Measurements from ENCODE around the gene HSPB2. TPM values are rescaled to one million over a fixed set of nuclear protein-coding genes. Genes with fewer than 3 reads are reported as not detected.

Gene HSPB2
- total and polyA plus RNA-seq, 10 of the 15 experiments (the other 5 are each of a cell fraction or from before 2014, with no cell fraction given), result not detected

DNA sequence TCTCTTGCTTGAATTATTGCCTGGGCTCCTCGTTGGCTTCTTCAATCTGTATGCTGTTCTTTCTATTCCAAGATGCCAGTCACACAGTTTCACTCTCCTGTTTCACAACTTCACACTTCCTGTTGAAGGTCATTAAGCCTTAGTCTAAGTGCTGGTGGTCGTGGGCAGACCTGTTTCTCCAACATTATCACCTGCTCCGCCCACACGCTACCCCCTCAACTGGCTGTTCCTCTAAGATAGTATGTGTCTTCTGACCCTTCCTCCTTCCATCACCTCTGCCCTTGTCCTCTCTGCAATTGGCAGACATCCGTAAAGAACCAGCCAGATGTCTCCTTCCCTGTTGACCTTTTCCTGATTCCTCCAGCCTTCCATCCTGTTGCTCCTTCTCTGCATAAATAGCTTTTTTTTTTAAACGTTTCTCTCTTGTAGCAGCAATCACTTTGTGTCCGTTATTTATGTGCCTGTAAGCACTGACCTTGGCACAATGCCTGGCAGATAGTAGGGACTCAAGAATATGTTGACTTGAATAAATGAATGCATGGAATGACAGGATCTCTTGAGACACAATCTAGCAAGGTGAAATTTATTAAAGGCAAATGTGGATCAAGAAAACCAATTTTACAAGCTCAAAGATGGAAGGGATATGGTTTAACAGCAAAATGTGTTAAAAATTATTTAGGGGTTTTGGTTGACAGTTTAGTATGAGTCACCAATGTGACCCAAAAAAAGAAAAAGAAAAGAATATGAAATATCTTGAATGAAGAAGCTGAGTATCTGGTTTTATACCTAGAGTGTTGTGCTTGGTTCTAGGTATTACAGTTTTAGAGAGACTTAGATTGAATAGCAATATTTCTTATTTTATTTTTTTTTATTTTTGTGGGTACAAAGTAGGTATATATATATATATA is 37.2 kb downstream of the HSPB2 start:
- no TSS peak for BruUV-seq (replicated peaks)
- ChIA-PET CTCF (interaction anchor here (0.9 kb wide), 1 partner anchor 68 kb away, joined by 3 read pairs; no protein-coding TSS in a partner anchor), SMC1A (ENCODE audit: uncharacterized antibody, unreplicated experiment) (interaction anchor here (0.9 to 1.5 kb wide), 2 partner anchors 14 to 22 kb away, joined by 3 to 4 read pairs; no protein-coding TSS in a partner anchor), RAD21 (ENCODE audit: unreplicated experiment) (no interaction called here), POLR2A (interaction anchor here (0.9 to 1.1 kb wide), 2 partner anchors 18 to 21 kb away, joined by 3 to 6 read pairs; no protein-coding TSS in a partner anchor)
- Histone ChIP-seq H3K4me2 (ENCODE audit: control insufficient read depth, insufficient read depth) (no peak overlapping the region), H3K36me3 (ENCODE audit: control insufficient read depth in 2 of 2, insufficient read depth in 2 of 2, low read length in 1 of 2) (no peaks in the 10 kb centered on the region), H3K27ac (ENCODE audit: control insufficient read depth, insufficient read depth) (no peak overlapping the region), H3K27me3 (replicated peaks in 1 of 2; ENCODE audit: control insufficient read depth in 2 of 2, insufficient read depth in 2 of 2, low read length in 1 of 2) (no peaks in the 10 kb centered on the region), H4K20me1 (ENCODE audit: control insufficient read depth, insufficient read depth) (no peaks in the 10 kb centered on the region), H3K79me2 (ENCODE audit: control insufficient read depth, insufficient read depth, low read length) (no peaks in the 10 kb centered on the region), H2AFZ (ENCODE audit: control insufficient read depth, low read depth, low read length) (no peak overlapping the region), H3K9me3 (replicated peaks; ENCODE audit: control insufficient read depth, insufficient read depth, low read length) (peaks cover 2% of the 10 kb centered on the region; the same call in 1 of the 3 replicates), H3K4me3 (no peak overlapping the region), H3K9ac (ENCODE audit: control insufficient read depth, insufficient read depth, low read length) (no peak overlapping the region), H3K4me1 (ENCODE audit: control insufficient read depth, insufficient read depth, low read length) (peaks cover 10% of the 10 kb centered on the region)
- intact Hi-C loops (cut with micrococcal nuclease; ENCODE audit: unreplicated experiment), result no loop called here
- WGBS (ENCODE audit: insufficient coverage, insufficient replicate concordance, low lambda C conversion rate, missing lambda C conversion rate), result 34% methylated on average over 7 of the region's 7 CpGs
- TF ChIP-seq GABPA (IDR thresholded peaks at IDR 0.05; ENCODE audit: low read depth) (no peak), NFYA (IDR thresholded peaks at IDR 0.05; ENCODE audit: borderline replicate concordance, low read depth, low read length) (no peak), RELA (IDR thresholded peaks at IDR 0.05; ENCODE audit: borderline replicate concordance, partially characterized antibody) (no peak), IKZF1 (conservative IDR thresholded peaks at IDR 0.05) (no peak), ZNF274 (IDR thresholded peaks at IDR 0.05; ENCODE audit: insufficient read depth, insufficient read length) (no peak), JUNB (IDR thresholded peaks at IDR 0.05) (no peak), SREBF2 (IDR thresholded peaks at IDR 0.05; ENCODE audit: low read length) (no peak), ETV6 (conservative IDR thresholded peaks at IDR 0.05 in 1 of 2, IDR thresholded peaks at IDR 0.05 in 1 of 2; ENCODE audit: borderline replicate concordance in 1 of 2, low read depth in 1 of 2) (no peak), MEF2B (IDR thresholded peaks at IDR 0.05; ENCODE audit: partially characterized antibody, poor library complexity, severe bottlenecking) (no peak), HDAC2 (IDR thresholded peaks at IDR 0.05) (no peak), SMAD5 (IDR thresholded peaks at IDR 0.05; ENCODE audit: low read depth) (no peak), SMC3 (IDR thresholded peaks at IDR 0.05; ENCODE audit: borderline replicate concordance, low read length) (no peak), MYB (IDR thresholded peaks at IDR 0.05; ENCODE audit: borderline replicate concordance, low read depth, low read length) (no peak), BMI1 (IDR thresholded peaks at IDR 0.05; ENCODE audit: borderline replicate concordance) (no peak), CREM (IDR thresholded peaks at IDR 0.05; ENCODE audit: low read depth) (no peak), ZNF622 (IDR thresholded peaks at IDR 0.05) (no peak)
- TF ChIP-seq, protein P1, sequence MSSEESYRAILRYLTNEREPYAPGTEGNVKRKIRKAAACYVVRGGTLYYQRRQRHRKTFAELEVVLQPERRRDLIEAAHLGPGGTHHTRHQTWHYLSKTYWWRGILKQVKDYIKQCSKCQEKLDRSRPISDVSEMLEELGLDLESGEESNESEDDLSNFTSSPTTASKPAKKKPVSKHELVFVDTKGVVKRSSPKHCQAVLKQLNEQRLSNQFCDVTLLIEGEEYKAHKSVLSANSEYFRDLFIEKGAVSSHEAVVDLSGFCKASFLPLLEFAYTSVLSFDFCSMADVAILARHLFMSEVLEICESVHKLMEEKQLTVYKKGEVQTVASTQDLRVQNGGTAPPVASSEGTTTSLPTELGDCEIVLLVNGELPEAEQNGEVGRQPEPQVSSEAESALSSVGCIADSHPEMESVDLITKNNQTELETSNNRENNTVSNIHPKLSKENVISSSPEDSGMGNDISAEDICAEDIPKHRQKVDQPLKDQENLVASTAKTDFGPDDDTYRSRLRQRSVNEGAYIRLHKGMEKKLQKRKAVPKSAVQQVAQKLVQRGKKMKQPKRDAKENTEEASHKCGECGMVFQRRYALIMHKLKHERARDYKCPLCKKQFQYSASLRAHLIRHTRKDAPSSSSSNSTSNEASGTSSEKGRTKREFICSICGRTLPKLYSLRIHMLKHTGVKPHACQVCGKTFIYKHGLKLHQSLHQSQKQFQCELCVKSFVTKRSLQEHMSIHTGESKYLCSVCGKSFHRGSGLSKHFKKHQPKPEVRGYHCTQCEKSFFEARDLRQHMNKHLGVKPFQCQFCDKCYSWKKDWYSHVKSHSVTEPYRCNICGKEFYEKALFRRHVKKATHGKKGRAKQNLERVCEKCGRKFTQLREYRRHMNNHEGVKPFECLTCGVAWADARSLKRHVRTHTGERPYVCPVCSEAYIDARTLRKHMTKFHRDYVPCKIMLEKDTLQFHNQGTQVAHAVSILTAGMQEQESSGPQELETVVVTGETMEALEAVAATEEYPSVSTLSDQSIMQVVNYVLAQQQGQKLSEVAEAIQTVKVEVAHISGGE (CRISPR knock-in tag; IDR thresholded peaks at IDR 0.05), result no peak
- TF ChIP-seq, protein P2, sequence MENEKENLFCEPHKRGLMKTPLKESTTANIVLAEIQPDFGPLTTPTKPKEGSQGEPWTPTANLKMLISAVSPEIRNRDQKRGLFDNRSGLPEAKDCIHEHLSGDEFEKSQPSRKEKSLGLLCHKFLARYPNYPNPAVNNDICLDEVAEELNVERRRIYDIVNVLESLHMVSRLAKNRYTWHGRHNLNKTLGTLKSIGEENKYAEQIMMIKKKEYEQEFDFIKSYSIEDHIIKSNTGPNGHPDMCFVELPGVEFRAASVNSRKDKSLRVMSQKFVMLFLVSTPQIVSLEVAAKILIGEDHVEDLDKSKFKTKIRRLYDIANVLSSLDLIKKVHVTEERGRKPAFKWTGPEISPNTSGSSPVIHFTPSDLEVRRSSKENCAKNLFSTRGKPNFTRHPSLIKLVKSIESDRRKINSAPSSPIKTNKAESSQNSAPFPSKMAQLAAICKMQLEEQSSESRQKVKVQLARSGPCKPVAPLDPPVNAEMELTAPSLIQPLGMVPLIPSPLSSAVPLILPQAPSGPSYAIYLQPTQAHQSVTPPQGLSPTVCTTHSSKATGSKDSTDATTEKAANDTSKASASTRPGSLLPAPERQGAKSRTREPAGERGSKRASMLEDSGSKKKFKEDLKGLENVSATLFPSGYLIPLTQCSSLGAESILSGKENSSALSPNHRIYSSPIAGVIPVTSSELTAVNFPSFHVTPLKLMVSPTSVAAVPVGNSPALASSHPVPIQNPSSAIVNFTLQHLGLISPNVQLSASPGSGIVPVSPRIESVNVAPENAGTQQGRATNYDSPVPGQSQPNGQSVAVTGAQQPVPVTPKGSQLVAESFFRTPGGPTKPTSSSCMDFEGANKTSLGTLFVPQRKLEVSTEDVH (IDR thresholded peaks at IDR 0.05; ENCODE audit: low read depth, partially characterized antibody), result no peak
- DNase-seq (ENCODE audit: low read depth, low spot score), result no peak
- in situ Hi-C loops (cut with MboI), result loop anchor here (10.0 kb wide), 1 partner anchor 65 kb away; no protein-coding TSS in a partner anchor
- no peak for ATAC-seq
- no peak for FAIRE-seq
